GM20431 (cell line): Measurements from ENCODE around the gene ITGA6.

Experiments used
- in situ Hi-C: fragments of 300-500 bp; cut with MseI, MboI; formaldehyde crosslinking; loops from one replicate; pipeline ENCODE4 v1.15.0; 2020; ENCODE audit warnings: low sequenced_read_pairs; ENCODE audit not compliant: unreplicated experiment

ITGA6 gene

DNA sequence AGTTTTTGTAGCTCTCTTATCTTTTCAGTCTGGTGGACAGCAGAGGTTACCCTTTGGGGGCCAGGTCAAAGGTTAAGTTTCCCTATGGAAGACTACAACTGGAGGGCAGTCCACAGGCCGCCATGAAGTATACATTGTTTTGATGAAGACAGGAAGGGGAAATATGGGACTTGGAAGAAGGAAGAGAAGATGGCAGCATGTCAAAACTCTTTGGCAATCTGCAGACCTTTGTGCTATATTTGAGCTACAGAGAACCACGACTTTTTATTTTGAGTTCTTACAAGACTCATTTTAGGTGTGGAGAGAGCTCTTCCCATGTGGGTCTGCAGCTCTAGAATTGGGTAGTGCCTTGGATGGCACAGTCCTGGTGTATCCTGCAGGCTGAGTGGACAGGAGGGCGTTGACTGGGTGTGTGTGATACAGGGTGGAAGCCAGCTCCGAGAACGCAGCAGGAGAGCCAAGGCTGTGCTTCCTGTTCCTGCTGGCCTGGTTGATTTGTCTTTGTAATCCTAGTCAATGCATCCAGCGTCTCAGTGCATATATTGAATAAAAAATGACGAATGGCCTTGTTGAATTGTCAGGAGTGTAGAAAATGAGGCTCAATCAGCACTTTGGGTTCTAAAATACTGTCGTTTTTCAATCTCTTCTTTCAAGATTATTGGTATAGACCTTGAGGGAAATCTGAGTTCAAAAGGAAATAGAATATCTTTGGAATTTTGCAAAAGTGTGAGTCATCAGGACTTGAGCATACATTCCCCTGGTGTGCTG, 11.5 kb downstream of the ITGA6 start:
- in situ Hi-C loops, result no loop called here

DNA sequence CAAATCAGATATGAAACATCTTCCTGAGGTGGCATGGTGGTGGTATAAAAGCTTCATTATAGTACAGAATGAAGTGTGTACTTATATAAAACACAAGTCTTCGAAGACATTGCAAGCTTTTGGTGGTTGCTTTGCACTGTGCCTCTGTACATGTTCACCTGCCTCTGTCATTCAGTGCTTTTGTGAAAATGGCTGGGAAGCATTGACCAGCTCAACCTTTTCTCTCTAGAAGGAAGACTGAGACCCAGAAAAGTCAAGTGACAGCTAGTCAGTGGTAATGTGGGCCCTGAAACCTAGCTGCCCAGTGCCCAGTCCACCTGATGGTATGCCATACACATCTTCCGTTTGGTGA, 12.1 kb downstream of the ITGA6 start:
- in situ Hi-C loops, result no loop called here

DNA sequence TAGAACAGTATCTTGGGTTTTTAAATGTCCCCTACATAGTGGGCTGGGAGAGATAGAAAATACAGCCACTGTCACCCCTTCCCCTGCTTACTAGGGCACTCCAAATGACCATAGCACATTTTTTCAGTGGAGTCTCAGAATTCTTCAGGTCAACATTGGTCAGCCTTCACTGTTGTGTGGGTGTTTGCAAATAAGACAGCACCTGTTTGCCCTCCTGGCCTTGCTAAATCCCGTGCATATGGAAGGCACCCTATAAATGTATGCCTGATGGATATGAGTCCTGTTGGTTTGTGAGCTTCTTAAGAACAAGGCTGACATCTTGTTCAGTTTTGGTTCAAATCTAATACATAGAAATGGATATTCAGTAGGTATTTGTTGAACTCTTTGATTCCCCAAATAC, 12.5 kb downstream of the ITGA6 start:
- in situ Hi-C loops, result no loop called here

DNA sequence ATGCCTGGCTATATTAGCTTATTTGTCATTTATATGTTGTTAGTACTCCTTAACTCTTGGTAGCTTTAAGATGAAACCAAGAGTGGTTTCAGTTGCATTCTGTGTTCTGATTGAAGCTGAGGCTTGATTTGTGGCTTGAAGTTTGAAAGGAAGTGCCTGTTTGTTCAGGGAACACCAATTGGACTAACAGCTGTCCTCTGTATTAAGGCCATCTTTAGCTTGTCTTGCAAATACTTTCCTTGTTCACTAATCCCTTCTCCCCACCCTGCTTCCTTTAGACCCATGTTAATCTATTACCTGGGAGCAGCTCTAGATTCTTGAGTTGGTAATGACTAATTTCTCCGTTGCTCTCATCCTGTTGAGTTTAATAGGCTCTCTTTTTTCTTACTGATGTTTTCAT, 13.4 kb downstream of the ITGA6 start:
- in situ Hi-C loops, result no loop called here

DNA sequence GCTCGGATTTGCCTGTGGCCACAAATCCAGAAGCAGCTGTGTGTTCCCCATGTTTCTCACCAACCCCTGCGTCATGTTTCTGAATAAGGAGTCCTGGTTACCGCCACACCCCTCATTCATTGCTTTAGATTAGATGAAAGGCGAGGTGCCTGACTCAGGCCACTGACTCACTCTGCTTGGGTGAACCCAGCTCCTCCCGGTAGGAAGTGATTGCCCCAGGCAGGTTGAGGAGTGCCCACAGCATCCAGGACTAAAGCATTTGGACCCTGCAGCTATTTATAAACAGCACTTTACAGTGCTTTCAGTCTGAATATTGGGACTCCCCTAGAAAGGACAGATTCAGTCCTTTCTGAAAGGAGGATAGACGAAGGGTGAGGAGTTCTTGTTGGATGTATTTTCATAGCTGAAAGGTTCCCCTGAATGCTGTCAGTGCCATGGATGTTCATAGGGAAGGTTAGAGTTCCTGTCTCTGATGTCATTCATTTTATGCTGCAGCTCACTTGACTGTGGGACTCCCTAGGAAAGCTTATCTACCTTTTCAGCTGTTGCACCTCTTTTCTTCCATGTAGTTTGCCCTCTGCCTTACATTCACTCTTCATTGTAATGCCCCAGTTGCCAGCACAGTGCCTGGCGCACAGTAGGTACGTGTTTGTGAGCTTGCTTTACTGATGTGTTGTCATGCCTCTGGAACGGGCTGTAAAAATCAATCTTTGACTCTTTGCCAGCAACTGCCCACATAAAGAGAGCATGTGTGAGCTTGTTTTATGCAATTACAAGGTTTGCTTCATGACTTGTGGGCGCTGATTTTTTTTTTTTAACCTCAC, 14.9 kb downstream of the ITGA6 start:
- in situ Hi-C loops, result no loop called here

DNA sequence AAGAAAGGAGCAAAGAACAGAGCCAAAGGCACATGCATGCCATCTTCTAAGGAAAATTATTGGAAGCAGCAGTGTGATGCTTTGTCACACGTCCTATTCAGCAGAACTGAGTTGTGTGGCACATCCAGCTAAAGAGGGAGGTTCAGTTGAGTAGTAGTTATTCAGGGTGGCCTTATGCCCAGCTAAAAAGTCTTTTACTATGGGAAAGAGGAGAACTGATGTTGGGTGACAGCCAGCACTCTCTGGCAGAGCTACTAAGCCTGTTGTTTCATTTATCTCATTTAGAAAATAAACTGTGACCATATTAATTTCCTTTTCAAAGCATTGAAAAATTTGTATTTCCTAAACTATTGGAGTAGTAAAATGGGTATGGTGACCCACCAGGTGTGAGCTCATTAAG, 18.5 kb downstream of the ITGA6 start:
- in situ Hi-C loops, result no loop called here

DNA sequence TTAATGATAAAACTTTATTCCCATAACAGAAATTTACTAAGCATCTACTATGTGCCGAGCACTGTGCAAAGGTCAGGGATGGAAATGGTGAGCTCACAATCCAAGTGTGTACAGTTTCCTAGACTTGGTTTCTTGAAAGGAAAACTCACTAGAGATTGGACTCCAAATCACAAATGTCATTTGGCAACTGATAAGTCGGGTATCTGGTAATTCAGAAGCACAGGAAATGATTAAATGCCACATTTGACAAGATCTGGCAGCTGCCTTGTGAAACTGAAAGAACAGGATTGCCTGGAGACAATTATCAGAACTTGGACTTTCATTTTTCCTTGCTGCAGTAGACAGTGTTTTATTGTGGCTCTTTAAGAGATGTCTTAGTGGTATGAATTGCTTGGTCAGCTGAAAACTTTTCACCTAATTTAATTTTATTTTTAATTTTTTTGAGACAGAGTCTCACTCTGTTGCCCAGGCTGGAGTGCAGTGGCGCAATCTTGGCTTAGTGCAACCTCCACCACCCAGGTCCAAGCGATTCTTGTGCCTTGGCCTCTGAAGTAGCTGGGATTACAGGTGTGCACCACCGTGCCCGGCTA, 19.2 kb downstream of the ITGA6 start:
- in situ Hi-C loops, result no loop called here

DNA sequence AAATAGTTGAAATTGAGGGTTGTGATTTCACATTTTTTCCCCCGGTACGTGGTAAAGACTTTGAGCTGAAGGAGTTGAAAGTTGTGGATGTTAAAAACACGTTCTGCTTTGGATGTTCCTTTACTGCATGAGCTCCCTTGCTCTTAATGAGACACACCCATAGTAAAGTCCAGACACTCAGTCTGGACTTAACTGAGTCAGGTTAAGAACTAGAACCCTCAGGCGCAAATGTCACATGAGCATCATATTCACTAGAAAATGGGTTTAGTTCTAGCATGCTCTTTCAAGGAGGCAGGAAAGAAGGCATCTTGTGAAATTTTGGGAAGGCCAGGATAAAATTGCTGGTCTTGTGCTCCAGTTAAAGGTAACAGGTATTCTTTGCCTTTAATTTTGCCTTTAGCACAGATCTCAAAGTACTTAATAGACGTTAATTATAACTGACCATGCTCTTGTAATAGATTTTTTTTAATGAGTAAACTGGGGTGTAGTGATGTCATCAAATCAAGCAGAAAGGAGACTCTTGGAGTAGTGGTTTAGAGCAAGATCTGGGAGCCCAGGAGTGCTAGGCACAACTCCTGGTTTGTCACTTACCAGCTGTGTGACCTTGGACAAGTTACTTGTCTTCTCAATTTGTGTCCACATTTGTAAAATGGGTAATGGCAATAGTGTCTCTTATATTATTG, 20.6 kb downstream of the ITGA6 start:
- in situ Hi-C loops, result no loop called here

DNA sequence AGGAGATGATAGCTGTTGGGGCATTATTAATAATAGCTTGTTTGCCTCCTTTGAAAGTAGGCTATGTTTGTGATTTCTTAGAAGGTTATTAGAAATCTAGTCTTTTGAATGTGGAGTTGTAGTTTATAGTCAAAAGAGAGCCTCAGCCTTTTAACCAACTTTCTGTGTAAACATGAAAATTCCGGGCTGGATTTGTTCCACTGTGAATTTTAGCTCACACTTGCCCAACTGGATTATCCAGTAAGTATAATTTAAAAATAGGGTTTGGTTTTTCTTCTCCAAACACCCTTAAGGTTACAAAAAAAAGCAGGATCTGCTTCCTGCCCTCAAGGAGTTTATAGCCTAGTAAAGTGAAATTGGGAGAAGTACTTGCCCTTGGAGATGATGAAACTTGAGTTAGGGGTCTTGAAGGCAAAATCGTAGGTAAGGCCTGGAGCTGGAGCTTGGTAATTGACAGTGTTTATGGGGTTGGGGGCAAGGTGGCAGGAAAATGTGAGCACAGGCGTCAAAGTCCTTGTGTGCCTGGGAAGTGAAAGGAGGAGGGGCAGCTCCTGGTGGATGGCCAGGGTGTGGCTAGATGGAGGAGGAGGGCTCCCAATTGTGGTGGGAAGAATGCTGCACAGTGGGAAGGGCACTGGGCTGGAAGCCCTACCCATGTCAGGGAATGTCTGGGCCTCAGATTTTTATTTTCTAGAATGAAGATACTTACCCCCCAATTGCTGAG, 21.3 kb downstream of the ITGA6 start:
- in situ Hi-C loops, result no loop called here

DNA sequence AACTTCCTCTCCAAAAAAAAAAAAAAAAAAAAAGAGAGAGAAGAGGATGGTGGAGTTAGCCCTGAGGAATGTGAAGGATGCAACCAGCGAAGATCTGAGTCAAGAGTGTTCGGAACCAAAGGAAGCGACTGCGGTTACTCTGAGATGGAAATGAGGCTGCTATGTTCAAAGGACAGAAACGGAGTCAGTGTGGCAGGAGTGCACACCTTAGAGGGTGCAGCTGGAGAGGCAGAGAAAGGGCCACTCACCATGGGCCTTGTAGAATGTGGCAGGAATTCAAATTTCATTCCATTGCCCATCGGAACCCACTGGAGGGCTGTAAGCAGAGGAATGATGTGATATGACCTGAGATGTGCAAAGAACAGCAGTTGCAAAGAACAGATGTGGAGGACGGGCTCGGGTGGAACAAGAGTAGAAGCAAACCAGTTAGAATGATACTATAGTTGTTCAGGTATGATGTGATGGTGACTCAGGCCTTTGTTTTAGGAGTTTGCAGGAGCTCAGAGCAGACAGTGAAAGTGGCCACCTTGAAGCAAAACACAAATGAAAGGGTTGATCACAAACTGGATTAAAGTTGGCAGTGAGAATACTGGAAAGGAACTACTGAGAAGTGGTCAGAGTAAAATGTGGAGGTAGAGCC, 22.6 kb downstream of the ITGA6 start:
- in situ Hi-C loops, result loop anchor here (25.0 kb wide), 1 partner anchor 288 kb away; no protein-coding TSS in a partner anchor

DNA sequence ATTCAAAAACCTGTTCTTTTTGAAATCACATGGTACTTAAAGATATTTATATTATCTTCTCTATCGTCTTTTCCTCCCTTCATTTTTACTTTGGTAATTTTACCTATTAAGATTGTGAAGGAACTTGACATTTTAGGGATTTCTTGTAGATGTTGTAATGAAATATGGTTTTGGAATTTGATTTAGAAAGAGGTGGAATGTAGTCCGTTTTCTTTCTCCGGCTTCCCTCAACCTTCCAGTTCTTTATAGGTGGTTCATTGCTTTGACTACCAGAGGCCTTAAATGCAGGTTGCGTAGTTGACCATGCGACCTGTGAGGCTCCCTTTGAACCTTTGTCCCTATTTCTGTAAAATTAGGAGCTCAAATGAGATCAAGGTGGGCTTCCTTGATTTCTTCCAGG, 24.5 kb downstream of the ITGA6 start:
- in situ Hi-C loops, result loop anchor here (25.0 kb wide), 1 partner anchor 290 kb away; no protein-coding TSS in a partner anchor

DNA sequence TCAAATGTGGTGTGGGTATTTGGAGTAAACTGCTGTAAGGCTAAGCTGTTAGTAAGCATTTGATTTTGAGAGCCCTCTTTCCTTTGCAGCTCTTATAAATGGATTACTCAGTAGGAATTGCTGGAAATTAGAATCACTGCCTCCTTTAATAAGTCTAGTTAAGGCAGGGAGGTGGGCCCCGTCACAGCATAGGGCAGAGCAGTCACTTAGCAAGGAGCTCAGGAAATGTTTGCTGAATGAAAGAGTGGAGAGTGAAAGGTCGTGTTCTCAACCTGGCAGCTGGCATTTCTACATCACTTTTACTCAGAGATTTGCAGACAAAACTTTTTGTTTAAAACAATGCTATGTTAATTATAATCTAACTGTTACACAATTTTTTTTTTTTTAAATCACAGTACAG, 25.5 kb downstream of the ITGA6 start:
- in situ Hi-C loops, result loop anchor here (25.0 kb wide), 1 partner anchor 291 kb away; no protein-coding TSS in a partner anchor

DNA sequence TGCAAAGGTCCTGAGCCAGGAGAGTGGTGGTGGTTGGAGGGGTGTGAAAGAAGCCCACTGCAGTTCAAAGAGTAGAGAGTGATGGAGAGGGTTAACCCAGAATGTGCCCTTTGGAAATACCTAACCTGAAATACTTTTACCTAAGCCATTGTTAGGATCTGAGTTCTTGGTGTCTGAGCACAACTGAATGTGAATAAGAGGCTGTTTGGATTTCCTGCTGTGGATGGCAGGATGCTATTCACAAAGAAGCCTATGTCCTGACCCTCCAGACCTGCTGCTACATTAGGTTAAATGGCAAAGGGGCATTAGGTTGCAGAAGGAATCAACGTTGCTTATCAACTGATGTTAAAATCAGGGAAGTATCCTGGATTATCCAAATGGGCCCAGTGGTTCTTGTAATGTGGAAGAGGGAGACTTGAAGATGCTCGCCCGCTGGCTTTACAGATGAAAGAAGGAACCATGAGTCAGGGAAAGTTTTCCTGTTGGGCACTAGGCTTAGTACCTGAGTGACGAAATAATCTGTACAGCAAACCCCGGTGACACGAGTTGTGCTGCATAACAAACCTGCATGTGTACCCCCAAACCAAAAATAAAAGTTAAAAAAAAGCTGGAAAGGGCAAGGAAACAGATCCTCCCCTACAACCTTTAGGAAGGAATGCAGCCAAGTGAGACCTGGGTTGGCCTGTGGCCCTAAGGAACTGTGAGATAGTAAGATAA, 27.2 kb downstream of the ITGA6 start:
- in situ Hi-C loops, result loop anchor here (25.0 kb wide), 1 partner anchor 292 kb away; no protein-coding TSS in a partner anchor

DNA sequence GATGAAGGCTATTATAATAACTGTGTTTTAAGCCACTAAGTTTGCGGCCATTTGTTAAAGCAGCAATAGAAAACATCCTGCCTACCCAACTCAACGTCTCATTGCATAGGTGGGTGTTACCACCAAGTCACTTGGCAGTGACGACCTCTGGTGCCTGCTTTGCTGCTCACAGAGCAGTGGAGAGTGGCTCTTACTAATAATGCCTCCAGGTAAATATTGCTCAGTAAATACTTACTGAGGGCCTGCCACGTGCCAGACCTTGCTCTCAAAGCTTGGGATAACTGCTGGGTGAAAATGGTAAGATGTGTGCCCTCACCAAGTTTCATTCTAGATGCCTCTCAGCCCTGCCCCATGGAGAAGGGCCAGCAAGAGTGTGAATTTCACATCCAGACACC, 27.7 kb downstream of the ITGA6 start:
- in situ Hi-C loops, result loop anchor here (25.0 kb wide), 1 partner anchor 293 kb away; no protein-coding TSS in a partner anchor

DNA sequence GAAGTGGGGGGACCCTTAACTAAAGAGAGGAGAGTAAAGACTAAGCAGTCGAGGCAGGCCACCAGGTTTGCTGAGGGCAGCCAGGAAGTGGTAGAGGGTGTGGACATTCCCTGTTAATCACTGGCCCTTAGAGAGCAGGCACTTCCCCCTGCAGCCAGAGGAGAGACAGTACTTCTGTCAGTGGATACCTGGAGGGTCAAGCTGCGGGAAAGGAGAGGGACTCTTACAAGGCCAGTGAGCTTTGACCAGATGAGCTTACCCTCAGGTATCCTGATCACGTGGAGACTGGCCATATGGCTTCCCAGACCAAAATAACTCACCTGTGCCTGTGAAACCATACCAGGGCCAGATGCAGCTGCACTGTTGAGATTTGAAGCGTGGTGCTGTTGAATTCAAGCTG, 28.6 kb downstream of the ITGA6 start:
- in situ Hi-C loops, result loop anchor here (25.0 kb wide), 1 partner anchor 294 kb away; no protein-coding TSS in a partner anchor

DNA sequence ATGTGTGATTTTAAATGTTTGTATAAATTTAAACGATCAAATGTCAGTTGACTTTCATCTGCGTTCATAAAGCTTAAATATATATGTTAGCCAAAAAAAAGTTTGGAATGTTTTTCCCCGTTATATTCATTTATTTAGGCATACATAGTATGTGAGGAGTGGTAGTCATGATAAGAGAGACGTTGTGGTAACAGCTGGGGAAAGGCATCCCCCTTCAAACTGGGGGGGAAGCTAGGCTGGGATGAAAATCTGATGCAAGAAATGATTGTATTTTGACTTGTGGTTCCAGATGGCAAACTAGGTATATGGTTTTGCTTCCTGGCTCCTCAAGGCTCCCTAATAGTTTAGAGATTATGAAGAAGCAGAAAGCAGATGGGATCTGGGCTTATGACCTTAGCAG, 30.1 kb downstream of the ITGA6 start:
- in situ Hi-C loops, result loop anchor here (25.0 kb wide), 1 partner anchor 295 kb away; no protein-coding TSS in a partner anchor

DNA sequence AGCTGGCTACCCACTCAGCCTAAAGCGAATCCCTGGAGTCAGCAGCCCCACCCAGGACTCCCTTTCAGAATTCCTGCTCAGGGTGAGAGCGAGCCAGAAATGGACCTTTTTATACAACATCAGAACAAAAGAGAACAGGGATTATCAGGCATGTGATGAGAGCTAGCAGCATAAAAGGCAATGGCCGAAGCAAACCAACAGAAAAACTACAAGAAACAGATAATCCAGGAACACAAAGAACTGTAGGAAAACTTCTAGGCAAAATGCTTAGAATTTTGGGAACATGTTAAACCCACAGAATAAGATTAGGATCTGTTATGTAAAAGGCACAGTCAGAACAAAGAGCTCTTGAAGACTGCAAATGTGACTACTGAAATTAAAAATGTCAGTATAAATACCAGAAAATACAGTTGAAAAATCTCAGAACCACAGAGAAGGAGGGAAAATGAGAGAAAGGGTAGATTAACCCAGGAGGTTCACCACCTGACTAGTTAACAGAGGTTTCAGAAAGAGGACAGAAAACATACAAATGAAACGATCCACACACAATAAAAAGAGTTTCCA, 31.3 kb downstream of the ITGA6 start:
- in situ Hi-C loops, result loop anchor here (25.0 kb wide), 1 partner anchor 296 kb away; no protein-coding TSS in a partner anchor

DNA sequence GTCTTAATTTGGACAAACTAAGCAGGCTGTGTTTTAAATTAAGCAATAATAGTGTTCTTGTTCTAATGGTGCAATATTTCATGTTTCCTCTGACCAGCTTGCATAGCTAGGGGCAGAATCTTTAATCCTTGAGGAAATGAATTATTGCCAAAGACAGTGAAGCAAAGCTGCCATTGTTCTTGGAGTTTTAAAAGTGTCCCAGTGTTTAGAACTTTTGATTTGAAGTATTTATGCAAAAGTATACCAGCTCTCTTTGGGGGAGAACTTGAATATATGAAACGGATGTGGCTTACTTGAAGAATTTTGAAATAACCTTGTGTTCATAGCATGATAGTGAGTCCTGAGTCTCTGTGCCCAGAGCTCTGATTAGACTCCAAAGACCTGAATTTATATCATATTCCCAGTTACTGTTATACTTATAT, 33.4 kb downstream of the ITGA6 start:
- in situ Hi-C loops, result loop anchor here (25.0 kb wide), 1 partner anchor 298 kb away; no protein-coding TSS in a partner anchor
